Left lung (tissue), 10 donors: ENCODE measurements around the gene KRTAP10-8. TPM values are rescaled to one million over a fixed set of nuclear protein-coding genes. Genes with fewer than 3 reads are reported as not detected.

Source experiments
- ATAC-seq: fragments of 200-7000 bp; cut with Tn5 transposase; one replicate; pipeline ENCODE4 v1.9.1; 2020; ENCODE audit warnings: moderate library complexity
- DNase-seq, 4 donors: peaks; one replicate each; pipeline ENCODE4 v3.0.0-alpha.2; 2013 to 2020
- H3K27ac ChIP-seq, 2 donors: fragments of 200-600 bp; sonication (generic) in 1 of 2; one replicate each; pipeline versions ENCODE4 v1.5.0 to v1.8.0; 2020 to 2021
- H3K27me3 ChIP-seq, 2 donors: fragments of 200-600 bp; sonication (generic) in 1 of 2; one replicate each; pipeline versions ENCODE4 v1.5.0 to v1.8.0; 2020 to 2021
- H3K36me3 ChIP-seq, 2 donors: fragments of 200-600 bp; sonication (generic) in 1 of 2; one replicate each; pipeline versions ENCODE4 v1.5.0 to v1.8.0; 2020 to 2021
- H3K4me1 ChIP-seq, 2 donors: fragments of 200-600 bp; one replicate each; pipeline ENCODE4 v1.8.0; 2021
- H3K4me3 ChIP-seq, 2 donors: fragments of 200-600 bp; sonication (generic) in 1 of 2; one replicate each; pipeline versions ENCODE4 v1.5.0 to v1.8.0; 2020 to 2021; ENCODE audit warnings: mild to moderate bottlenecking in 1 of 2
- H3K9me3 ChIP-seq, 2 donors: fragments of 200-600 bp; sonication (generic) in 1 of 2; one replicate each; pipeline versions ENCODE4 v1.5.0 to v1.8.0; 2020 to 2021
- CTCF ChIP-seq, 2 donors: fragments of 200-600 bp; sonication (generic) in 1 of 2; IDR thresholded peaks; one replicate each; pipeline versions ENCODE4 v1.5.0 to v1.8.0; 2021; ENCODE audit warnings: antibody characterized with exemption in 2 of 2
- intact Hi-C, 2 donors: fragments of 100-400 bp; cut with DNase I; formaldehyde crosslinking; loops; one replicate each; pipeline versions ENCODE4 v1.11.2 to v1.14.2; 2022
- polyA plus RNA-seq, 6 donors: library from polyadenylated mRNA; unstranded; fragments of 120-200 nt; gene quantifications; one replicate each; pipeline ENCODE4 v1.2.1, GENCODE V29; 2013; ENCODE audit not compliant: insufficient read length in 6 of 6
- total RNA-seq, 2 donors: library from RNA; stranded (reverse); fragmentation: NEBNext Ultra II Directional; extraction: Animal tissue kit (Norgen Biotek cat#: 25700); gene quantifications; one replicate each; pipeline ENCODE4 v1.2.1, GENCODE V29; 2021
- donor health status: DM: no; HTN: yes; CAD: no.
- donor health status: DM: no; HTN: no; CAD: no.

The KRTAP10-8 gene
- total and polyA plus RNA-seq, 8 donors = not detected

- peaks cover 0 to 35% of the 10 kb centered on the region in 2 donors for H3K9me3 ChIP-seq
- DNase-seq (no peak), ATAC-seq (no peak)
- intact Hi-C loops = no loop called here
- H3K27ac ChIP-seq = no peak overlapping the region
- TF ChIP-seq CTCF (IDR thresholded peaks at IDR 0.05) = no peak
- no peak overlapping the region for H3K4me3 ChIP-seq
- H3K36me3 ChIP-seq = no peaks in the 10 kb centered on the region
- no peaks in the 10 kb centered on the region for H3K4me1 ChIP-seq
- H3K27me3 ChIP-seq = peaks cover 0 to 53% of the 10 kb centered on the region in 2 donors
Observed at GRCh38 chr21:44581158-44581557, 30.7 kb upstream of the KRTAP10-8 start.

GRCh38 chr21:44582055-44582454 lies 29.8 kb upstream of the KRTAP10-8 start:
- H3K4me1 ChIP-seq = no peaks in the 10 kb centered on the region

DNA sequence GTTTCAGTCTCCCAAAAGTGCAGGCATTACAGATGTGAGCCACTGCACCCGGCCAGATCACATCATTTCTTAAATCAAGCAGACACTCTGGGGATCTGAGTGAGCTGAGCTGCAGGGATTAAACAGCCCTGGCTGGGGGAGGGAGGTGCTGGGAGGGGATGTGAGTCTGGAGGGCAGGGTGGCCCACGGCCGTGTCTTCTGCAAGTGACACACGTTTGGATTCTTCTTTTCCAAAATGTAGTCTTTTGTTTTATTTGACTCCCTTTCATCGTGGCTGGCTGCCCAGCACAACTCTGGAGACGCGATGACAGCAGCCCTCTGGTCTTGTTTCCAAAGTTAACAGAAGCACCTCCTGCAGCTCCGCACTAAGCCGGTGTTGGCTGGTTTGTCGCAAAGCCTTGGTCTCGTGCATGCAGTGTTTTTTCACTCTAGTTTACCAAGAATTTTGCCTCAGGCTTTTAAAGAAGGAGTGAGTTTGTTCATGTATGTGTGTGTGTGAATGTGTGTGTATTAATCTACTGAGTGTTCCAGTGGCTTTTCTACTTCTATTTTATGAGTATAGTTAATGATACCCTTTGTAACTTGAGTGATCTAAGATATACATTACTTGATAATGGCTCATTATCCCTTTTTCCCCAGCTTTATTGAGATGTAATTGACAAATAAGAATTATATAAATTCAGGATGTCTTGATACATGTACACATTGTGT lies 28.6 kb upstream of the KRTAP10-8 start:
- DNase-seq = peak in 2 of 4 donors; percentile 11 to 38

More at GRCh38 chr21:44582055-44582454, 29.8 kb upstream of the KRTAP10-8 start:
- H3K27ac ChIP-seq = no peak overlapping the region
- no peak for TF ChIP-seq CTCF (IDR thresholded peaks at IDR 0.05)
- H3K36me3 ChIP-seq = no peaks in the 10 kb centered on the region
- peaks cover 0 to 27% of the 10 kb centered on the region in 2 donors for H3K9me3 ChIP-seq
- intact Hi-C loops = no loop called here
- ATAC-seq = no peak
- DNase-seq = no peak
- H3K27me3 ChIP-seq = peaks cover 0 to 60% of the 10 kb centered on the region in 2 donors
- H3K4me3 ChIP-seq = no peak overlapping the region

GRCh38 chr21:44583800-44584147 lies 28.1 kb upstream of the KRTAP10-8 start:
- ATAC-seq (no peak), DNase-seq (no peak)
- Histone ChIP-seq H3K9me3 (peaks cover 0 to 19% of the 10 kb centered on the region in 2 donors), H3K4me3 (no peak overlapping the region), H3K36me3 (no peaks in the 10 kb centered on the region), H3K27me3 (peaks cover 0 to 60% of the 10 kb centered on the region in 2 donors), H3K4me1 (no peaks in the 10 kb centered on the region), H3K27ac (no peak overlapping the region)
- TF ChIP-seq CTCF (IDR thresholded peaks at IDR 0.05) = no peak
- intact Hi-C loops = no loop called here

More for the DNA sequence above, 28.6 kb upstream of the KRTAP10-8 start:
- Histone ChIP-seq H3K4me3 (no peak overlapping the region), H3K36me3 (no peaks in the 10 kb centered on the region), H3K4me1 (no peaks in the 10 kb centered on the region), H3K27ac (no peak overlapping the region), H3K9me3 (peaks cover 0 to 21% of the 10 kb centered on the region in 2 donors), H3K27me3 (peaks cover 0 to 60% of the 10 kb centered on the region in 2 donors)
- ATAC-seq = no peak
- intact Hi-C loops = no loop called here
- TF ChIP-seq CTCF (IDR thresholded peaks at IDR 0.05) = no peak

GRCh38 chr21:44585892-44586291 lies 26.0 kb upstream of the KRTAP10-8 start:
- intact Hi-C loops = no loop called here
- DNase-seq = peak in 1 of 4 donors; percentile 48
- no peaks in the 10 kb centered on the region for H3K4me1 ChIP-seq
- no peak overlapping the region for H3K27ac ChIP-seq
- H3K27me3 ChIP-seq = peaks cover 0 to 61% of the 10 kb centered on the region in 2 donors
- H3K4me3 ChIP-seq = no peak overlapping the region
- no peaks in the 10 kb centered on the region for H3K36me3 ChIP-seq
- TF ChIP-seq CTCF (IDR thresholded peaks at IDR 0.05) = no peak
- ATAC-seq = no peak
- peaks cover 0 to 14% of the 10 kb centered on the region in 2 donors for H3K9me3 ChIP-seq
